GM12872 (cell line): ENCODE measurements around the gene MPLKIP.

ENCODE experiments used
- CTCF ChIP-seq: IDR thresholded peaks from 3 replicates; pipeline ENCODE4 v1.5.1; 2011; ENCODE audit warnings: low read depth, mild to moderate bottlenecking, low read length, moderate library complexity; ENCODE audit not compliant: insufficient read depth

Gene MPLKIP

DNA sequence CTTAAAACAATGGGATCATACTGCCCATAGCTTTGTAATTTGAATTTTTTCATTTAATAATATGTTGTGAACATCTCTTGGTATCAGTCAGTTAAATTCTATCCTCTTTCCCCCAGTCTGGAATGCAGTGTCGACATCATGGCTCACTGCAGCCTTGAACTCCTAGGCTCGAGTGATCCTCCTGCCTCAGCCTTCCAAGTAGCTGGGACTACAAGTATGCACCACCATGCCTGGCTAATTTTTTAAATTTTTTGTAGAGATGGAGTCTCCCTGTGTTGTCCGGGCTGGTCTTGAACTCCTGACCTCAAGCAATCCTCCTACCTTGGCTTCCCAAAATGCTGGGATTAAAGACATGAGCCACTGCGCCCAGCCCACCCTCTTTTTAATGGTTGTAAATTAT is 34.6 kb downstream of the MPLKIP start:
- no peak for TF ChIP-seq CTCF

GRCh38 chr7:40098810-40099209 is 35.6 kb downstream of the MPLKIP start:
- TF ChIP-seq CTCF = no peak

DNA sequence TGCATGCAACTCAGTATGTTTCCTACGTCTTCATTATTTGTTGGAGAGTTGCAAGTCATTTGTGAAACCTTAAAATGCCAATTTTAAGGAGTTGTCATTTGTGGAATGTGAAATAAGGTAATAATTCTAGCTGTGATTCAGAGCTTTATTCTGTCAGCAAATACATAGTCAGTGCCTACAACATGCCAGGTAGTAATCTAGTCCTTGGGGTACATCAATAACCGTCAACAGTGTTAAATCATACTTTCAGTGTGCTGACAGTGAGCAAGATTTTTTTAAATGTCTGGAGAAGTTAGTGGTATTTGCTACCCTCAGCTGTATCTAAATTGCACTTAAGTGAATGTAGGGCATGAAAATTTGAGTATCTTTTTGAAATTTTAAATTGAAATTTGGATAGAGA is 36.7 kb downstream of the MPLKIP start:
- TF ChIP-seq CTCF = no peak

GRCh38 chr7:40095695-40096327 is 38.6 kb downstream of the MPLKIP start:
- no peak for TF ChIP-seq CTCF

DNA sequence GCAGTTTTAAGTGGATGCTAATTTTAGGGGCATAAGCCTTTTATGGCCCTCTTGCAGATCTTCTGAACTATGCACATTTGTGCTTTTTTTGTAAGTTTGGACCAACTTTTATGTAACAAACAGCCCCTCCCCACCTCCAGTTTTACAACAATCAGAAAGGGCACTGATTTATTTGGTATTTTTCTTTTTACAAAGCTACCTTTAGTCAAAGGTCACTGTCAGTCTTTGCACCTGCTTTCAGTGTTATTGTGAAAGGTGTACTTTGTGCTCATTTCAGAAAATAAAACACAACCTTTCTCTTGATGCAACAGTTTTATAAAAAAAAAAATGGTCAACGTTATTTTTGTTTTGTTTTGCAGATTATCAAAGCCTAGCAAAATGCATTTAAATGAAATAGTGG is 39.2 kb downstream of the MPLKIP start:
- TF ChIP-seq CTCF = no peak

- TF ChIP-seq CTCF = no peak
These were observed 40.6 kb downstream of the MPLKIP start for GRCh38 chr7:40093631-40094350.

- no peak for TF ChIP-seq CTCF
These were observed 42.2 kb downstream of the MPLKIP start for GRCh38 chr7:40092182-40092581.
